ENCODE results near the gene RSPH3.
"Not testable (repeated sequence)": the region's sequence is repeated elsewhere in the genome, so short reads cannot be mapped to it uniquely, and the experiment has no call there.

RSPH3 gene, protein sequence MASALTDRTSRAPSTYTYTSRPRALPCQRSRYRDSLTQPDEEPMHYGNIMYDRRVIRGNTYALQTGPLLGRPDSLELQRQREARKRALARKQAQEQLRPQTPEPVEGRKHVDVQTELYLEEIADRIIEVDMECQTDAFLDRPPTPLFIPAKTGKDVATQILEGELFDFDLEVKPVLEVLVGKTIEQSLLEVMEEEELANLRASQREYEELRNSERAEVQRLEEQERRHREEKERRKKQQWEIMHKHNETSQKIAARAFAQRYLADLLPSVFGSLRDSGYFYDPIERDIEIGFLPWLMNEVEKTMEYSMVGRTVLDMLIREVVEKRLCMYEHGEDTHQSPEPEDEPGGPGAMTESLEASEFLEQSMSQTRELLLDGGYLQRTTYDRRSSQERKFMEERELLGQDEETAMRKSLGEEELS

GRCh38 chr6:158999666-159000403 lies at the start of gene RSPH3:
Gene RSPH3 (minus strand): TSS chr6:159000202. CDS start chr6:158999550, 652 bp downstream.
- DNase-seq, result peak; percentile 82 to 85

- no peak for DNase-seq
These were observed 48.1 kb upstream of the RSPH3 start for GRCh38 chr6:159047891-159048685.

GRCh38 chr6:159045801-159046200 lies 45.8 kb upstream of the RSPH3 start:
- no peak for DNase-seq

GRCh38 chr6:159044899-159045727 lies 45.1 kb upstream of the RSPH3 start, which contains the start of gene TAGAP:
Gene TAGAP (minus strand): TSS chr6:159044991. CDS start chr6:159044146, 845 bp downstream.
- DNase-seq, result peak in 1 of 2 donors; percentile 18

- DNase-seq, result no peak
These were observed 43.9 kb upstream of the RSPH3 start for GRCh38 chr6:159043947-159044346.

DNA sequence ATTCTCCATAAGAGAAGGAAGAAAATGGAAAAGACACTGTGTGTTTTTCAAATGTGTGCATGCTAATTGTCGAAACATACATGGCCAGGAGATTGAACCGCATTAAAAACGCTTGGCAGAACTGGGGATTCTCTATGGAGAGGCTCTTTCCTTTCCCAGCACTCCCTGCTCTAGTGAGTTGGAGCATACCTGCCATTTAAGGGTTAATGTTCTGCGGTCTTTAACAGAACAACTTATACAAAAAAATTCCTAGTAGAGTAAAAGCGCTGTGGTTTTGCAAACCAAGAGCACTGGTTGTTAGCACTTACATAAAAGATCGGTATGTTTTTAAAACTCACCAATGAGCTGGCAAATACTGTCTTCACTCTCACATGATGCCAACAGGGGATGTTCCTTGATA lies 43.2 kb upstream of the RSPH3 start:
- no peak for DNase-seq

DNA sequence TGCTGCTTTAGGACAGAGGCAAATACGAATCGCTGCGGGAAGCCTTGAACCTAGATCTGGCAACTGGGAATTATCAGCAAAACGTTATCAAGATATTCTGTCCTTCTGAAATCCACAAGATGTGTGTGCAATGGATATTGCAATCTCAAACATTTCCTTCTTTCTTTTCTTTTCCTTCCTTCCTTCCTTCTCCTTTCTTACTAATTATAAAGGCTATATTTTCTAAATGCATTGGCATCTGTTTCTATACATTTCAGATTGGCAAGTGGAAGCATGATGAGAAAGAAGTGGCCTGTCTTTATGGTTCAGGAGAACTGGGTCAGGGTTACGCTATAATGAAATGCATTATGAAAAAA lies 42.8 kb upstream of the RSPH3 start:
- DNase-seq, result no peak

DNA sequence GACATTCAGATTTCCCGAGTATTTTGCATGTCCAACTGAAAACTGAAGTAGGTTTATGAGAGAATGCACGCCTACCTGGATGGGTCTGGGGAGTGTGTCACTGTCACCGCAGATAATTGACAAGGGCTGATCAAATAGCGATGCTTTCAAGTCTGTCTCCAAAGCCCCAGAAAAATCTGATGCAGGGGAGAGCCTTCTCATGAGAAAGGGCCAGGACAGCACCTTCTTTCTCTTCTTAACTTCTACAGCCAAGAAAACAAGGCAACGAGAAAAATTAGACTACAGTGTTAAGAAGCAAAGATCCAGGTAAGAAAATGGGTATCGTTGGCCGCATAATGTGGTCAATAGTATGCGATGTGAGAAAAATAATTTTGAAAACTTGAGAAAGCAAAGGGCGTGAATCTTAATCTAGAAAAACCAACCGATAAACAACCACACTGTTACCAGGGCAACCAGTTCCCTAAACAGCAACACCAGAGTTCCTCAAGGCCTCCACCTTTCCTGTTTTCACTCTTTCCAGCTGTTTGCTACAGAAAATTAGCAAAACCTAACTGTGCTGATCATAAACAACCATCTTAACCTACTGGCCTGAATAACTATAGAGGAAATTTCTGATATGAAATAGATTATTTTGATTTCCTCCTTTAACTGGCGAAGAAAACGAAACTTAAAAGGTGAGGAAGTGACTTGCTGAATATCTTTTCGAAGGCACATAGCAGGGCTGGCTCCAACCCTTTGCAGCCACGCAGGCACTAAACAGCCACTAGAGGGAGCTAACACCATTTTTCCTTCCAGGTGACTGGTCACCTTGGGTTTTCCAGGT lies 42.2 kb upstream of the RSPH3 start:
- DNase-seq, result peak; percentile 43 to 44

DNA sequence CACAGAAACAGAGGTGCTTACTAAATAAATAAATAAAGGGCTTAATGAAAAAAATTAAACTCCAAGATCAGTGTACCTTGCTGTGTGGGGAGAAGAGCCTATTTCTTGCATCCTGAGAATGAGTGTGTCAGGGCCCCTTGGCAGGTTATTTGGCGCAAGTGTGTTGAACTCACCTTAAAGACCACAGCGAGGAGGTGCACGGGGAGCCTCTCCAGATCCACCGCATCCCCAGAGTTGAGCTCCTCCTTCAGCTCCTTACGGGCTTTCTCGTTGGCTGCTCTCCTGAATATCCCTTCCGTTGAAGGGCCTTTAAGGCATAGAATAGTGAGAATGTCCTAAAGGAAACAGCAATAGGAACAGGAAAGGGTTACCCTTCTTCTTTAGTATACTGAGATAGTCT lies 41.2 kb upstream of the RSPH3 start:
- no peak for DNase-seq

DNA sequence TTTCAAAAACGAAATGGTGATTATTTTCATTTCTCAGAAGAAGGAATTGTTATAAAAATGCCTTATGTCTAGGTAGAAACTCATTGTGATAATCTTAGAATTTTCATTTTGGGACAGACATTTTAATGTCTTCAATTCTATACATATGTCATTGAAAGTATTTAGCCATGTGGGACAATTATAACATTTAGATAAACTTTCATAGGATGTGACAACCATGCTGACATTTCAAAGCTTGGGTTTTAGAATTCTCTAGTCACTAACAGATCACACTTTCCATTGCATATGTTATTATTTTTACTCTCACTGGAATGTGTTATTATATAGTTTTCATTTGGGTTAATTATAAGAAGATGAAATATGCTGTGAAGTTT lies 39.9 kb upstream of the RSPH3 start:
- no peak for DNase-seq

DNA sequence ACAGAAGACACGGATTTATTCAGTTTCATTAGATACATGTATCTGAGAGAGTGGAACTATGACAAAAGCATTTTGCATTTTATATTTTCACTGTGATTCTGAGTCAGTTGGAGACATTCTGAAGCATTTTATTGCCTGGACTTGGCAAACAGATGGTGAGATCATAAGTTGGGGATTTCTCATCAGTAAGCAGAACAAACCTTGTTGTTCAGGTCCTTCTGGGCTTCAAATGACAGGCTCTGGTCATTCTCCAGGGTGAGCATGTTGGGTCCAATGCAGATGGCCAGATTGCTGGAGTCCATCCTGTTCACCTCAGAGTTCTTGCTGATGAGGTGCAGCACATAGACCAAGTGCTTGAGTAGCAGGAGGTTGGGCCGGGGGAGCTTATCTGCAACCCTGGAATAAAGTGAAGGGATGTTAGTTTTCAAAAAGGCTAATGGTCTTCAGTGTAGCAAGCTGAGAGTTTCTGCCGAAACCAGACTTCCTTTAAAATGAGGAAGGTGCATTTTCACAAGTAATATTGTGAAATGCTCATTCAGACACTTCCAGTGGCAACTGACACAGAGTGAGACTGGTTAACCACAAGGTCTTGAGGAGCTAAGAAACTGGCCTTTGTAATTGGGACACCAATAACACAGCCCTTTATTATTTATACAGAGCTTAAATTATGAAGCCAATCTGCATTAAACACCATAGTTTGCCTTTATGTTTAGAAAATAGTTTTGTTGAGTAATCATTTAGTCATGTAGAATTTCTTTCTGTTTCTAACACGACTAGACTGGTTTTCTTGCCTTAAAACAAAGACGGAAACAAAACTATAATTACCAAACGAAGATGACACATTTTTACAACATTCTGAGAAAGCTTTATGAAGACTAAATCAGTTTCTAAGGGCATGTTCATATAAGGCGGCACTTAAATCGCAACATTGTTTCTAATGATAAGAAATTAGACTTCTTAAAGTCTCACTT lies 39.2 kb upstream of the RSPH3 start:
- peak in 1 of 2 donors; percentile 26 for DNase-seq

DNA sequence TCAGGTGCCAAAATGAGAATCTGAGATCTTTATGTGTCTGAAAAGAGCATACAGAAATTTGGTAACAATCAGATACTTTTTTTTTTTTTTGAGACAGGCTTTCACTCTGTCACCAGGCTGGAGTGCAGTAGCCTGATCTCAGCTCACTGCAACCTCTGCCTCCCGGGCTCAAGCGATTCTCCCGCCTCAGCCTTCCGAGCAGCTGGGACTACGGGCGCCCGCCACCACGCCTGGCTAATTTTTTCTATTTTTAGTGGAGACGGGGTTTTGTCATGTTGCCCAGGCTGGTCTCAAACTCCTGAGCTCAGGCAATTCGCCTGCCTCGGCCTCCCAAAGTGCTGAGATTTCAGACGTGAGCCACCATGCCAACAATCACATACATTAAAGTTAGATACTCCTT lies 38.3 kb upstream of the RSPH3 start:
- not testable (repeated sequence) for DNase-seq

DNA sequence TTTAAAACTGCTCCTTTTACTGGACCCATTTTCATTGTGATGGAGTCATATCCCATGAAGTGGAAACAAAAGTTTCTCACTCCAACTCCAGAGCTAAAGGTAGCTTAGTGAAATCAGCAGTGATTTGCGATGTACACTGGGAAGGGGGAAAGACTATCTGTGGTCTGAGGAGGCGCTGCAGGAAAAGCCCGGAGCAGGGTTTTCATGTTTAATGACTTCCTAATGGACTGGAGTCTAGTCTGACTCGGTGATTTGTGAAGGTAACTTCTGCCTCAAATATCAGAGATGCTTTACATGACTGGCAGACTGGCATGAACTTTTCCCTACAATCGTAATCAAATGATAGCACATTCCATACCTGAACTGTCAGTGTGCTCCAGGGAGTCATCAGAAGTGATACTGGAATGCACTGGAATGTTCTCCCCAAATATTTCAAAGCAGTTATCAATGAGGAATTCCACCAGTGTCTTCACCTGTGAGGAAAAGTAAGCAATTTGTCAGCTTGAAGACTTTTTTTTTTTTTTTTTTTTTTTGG lies 37.8 kb upstream of the RSPH3 start:
- no peak for DNase-seq

DNA sequence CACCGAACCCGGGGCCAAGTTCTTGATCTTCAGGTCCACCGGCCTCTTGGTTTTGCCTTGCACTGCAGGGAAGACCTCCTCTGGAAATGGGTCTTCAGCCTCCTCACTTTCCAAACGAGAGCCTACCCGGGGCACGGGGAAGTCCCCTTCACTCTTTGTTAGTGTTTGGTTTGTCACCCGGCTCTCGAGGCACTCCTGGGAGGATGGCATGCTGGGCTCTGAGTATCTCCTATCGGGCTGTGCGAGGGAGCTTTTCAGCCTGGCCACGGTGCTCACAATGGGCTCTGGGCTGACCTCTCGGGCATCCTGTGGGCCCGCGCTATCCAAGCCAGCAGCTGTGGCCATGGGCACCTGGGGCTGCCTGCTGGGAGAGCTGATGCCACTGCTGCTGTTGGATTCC lies 36.7 kb upstream of the RSPH3 start:
- DNase-seq, result no peak

DNA sequence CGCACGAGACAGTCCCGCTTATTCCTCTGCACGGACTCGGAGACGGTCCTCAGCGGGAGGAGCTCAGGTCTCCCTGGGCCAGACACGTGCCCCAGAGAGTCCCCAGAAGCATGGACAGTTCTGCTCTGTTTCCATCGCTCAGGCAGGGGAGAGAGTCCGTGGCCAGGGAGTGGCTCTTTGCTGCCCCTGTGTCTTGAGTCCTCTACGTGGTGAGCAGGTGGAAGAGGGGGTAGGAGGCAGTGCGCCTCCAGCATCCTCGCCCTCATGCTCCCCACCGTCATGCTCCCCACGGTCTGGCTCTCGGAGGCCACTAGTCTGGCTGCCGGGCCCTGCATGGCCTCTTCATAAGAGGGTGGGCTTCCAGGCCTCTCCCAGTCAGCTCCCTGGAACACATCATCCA lies 35.9 kb upstream of the RSPH3 start:
- DNase-seq, result no peak

- no peak for DNase-seq
These were observed 33.4 kb upstream of the RSPH3 start for GRCh38 chr6:159033160-159034049.

GRCh38 chr6:159031846-159032245 lies 31.8 kb upstream of the RSPH3 start:
- no peak for DNase-seq

DNA sequence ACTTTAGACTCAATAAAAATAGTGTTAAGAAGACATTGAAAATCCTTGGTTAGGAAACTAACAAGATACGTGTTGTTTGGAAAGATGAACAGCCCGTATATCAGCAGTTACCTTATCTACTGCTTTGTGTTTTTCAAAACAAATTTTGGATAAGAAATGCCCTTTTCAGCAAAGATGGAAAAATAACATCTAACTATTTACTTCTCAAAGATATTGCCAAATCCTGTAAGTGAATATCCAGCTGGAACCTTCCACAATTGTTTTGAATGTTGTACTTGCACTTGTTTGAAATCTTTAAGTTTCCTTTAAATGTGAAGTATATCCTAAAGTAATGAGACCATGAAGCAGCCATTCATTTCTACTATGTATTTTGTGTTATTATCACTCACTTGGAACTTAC lies 30.2 kb upstream of the RSPH3 start:
- no peak for DNase-seq

DNA sequence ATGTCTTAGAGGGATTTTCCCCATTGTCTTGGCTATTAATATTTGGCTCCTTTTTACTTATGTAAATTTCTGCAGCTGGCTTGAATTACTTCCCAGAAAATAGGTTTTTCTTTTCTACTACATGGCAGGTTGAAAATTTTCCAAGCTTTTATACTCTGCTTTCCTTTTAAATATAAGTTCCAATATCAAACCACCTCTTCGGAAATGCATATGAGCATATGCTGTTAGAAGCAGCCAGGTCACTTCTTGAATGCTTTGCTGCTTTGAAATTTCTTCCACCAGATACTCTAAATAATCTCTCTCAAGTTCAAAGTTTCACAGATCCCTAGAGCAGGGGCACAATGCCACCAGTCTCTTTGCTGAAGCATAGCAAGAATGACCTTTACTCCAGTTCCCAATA lies 25.2 kb upstream of the RSPH3 start:
- DNase-seq, result not testable (repeated sequence)
